Head of caudate nucleus (tissue), 42 donors: ENCODE results near the gene SLC5A10.

Source experiments
- DNase-seq, 42 donors: peaks; one replicate each; pipeline versions ENCODE4 v3.0.0 to v3.0.0-alpha.2; 2020 to 2021; ENCODE audit warnings: mixed read lengths in 7 of 42
- intact Hi-C: fragments of 100-400 bp; cut with DNase I; formaldehyde crosslinking; loops from one replicate; pipeline ENCODE4 v1.15.0; 2022

Gene SLC5A10

GRCh38 chr17:18995220-18995619 is 43.3 kb downstream of the SLC5A10 start:
- intact Hi-C loops, result no loop called here
- no peak for DNase-seq

GRCh38 chr17:18996458-18996857 is 44.5 kb downstream of the SLC5A10 start:
- DNase-seq, result no peak
- intact Hi-C loops, result no loop called here

GRCh38 chr17:18997650-18998196 is 45.8 kb downstream of the SLC5A10 start:
- no peak for DNase-seq

GRCh38 chr17:18999394-18999793 is 47.4 kb downstream of the SLC5A10 start:
- intact Hi-C loops, result no loop called here
- no peak for DNase-seq

More at GRCh38 chr17:18997650-18998196, 45.8 kb downstream of the SLC5A10 start:
- intact Hi-C loops, result no loop called here

GRCh38 chr17:18999911-19000310 is 47.9 kb downstream of the SLC5A10 start:
- no peak for DNase-seq
- intact Hi-C loops, result no loop called here

- no peak for DNase-seq
- intact Hi-C loops, result no loop called here
Observed at GRCh38 chr17:19000531-19001325, 48.8 kb downstream of the SLC5A10 start.

GRCh38 chr17:19001907-19002590 is 50.1 kb downstream of the SLC5A10 start:
- intact Hi-C loops, result no loop called here
- no peak for DNase-seq

GRCh38 chr17:19002805-19003542 is 51.0 kb downstream of the SLC5A10 start:
- intact Hi-C loops, result no loop called here
- DNase-seq, result no peak

GRCh38 chr17:19003543-19004420 is 51.8 kb downstream of the SLC5A10 start:
- intact Hi-C loops, result no loop called here
- DNase-seq, result peak in 1 of 42 donors; percentile 12

- intact Hi-C loops, result no loop called here
- DNase-seq, result peak; percentile 5 to 85 (median 64)
Observed at GRCh38 chr17:19004421-19005136, 52.6 kb downstream of the SLC5A10 start, which contains the start of gene FAM83G. Gene FAM83G, minus strand, starts transcription at chr17:19004764. Its CDS starts 723 bp downstream, at chr17:19004041.

- DNase-seq, result no peak
- intact Hi-C loops, result no loop called here
Observed at GRCh38 chr17:19005137-19005773, 53.3 kb downstream of the SLC5A10 start.

GRCh38 chr17:19005789-19006430 is 53.9 kb downstream of the SLC5A10 start:
- intact Hi-C loops, result no loop called here
- DNase-seq, result no peak

GRCh38 chr17:19006698-19007097 is 54.7 kb downstream of the SLC5A10 start:
- intact Hi-C loops, result no loop called here
- no peak for DNase-seq

GRCh38 chr17:19009970-19010369 is 58.0 kb downstream of the SLC5A10 start:
- intact Hi-C loops, result no loop called here

GRCh38 chr17:19010729-19011505 is 59.0 kb downstream of the SLC5A10 start:
- DNase-seq, result no peak
- intact Hi-C loops, result no loop called here

More at GRCh38 chr17:19009970-19010369, 58.0 kb downstream of the SLC5A10 start:
- DNase-seq, result no peak

- DNase-seq, result no peak
- intact Hi-C loops, result no loop called here
Observed at GRCh38 chr17:19011581-19011980, 59.6 kb downstream of the SLC5A10 start.
